Activated naive CD4-positive, alpha-beta T cell treated with anti-CD3 and anti-CD28 coated beads, Interleukin-2, amount 50 U/mL, for 72 hours (primary cell): ENCODE measurements around the gene CDH12. TPM values are rescaled to one million over a fixed set of nuclear protein-coding genes. Genes with fewer than 3 reads are reported as not detected.

Experiments
- ATAC-seq, 2 donors: fragments of 150-1000 bp; cut with Tn5 transposase; 2 replicates each; pipeline ENCODE4 v1.10.0; 2021; ENCODE audit warnings: mild to moderate bottlenecking in 2 of 2, moderate library complexity in 2 of 2
- DNase-seq, 2 donors: peaks; one replicate each; pipeline ENCODE4 v3.0.0; 2021 to 2022; ENCODE audit warnings: low spot score in 2 of 2
- H3K27ac Mint-ChIP-seq, 2 donors: one replicate each; pipeline ENCODE4 v1.8.0; 2022; ENCODE audit warnings: mild to moderate bottlenecking in 2 of 2, mixed read lengths in 2 of 2
- H3K36me3 Mint-ChIP-seq, 2 donors: one replicate each; pipeline ENCODE4 v1.8.0; 2022; ENCODE audit warnings: mixed read lengths in 2 of 2
- H3K9me3 Mint-ChIP-seq, 2 donors: one replicate each; pipeline ENCODE4 v1.8.0; 2022; ENCODE audit warnings: mixed read lengths in 2 of 2
- total RNA-seq, 2 donors: library from RNA; stranded (reverse); gene quantifications; one replicate each; pipeline ENCODE4 v1.2.3, GENCODE V29; 2022

The CDH12 gene
- total RNA-seq, 2 donors from 2014 or later, result not detected

DNA sequence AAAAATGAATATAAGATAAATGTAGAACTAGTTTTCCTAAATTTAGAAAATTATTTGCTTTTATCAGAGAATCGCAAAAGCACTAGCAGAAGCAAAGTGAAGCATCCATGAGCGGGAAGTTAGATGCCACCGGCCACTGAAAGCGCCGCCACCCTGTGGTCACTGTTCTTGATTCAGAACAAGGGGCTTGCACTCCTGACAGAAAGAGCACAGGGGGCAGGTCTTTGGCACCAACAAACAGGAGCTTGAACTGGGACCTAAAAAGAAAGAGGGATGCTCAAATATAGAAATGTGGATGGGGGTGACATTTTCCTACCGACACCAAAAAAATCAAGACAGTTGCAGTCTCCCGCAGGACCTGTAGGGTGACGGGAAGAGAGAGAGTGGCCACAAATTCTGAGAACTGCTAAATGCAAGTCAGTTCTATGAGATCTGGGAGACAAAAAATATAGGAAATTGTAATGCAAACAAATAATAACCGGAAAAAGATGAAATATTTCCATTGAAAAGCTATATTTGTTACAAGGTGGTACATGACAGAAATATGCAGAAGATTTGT lies 144.3 kb downstream of the CDH12 start:
- DNase-seq (no peak), ATAC-seq (no peak)
- Mint-ChIP-seq H3K27ac (no peak overlapping the region), H3K36me3 (no peaks in the 10 kb centered on the region), H3K9me3 (peaks cover 5 to 6% of the 10 kb centered on the region in 2 donors)

DNA sequence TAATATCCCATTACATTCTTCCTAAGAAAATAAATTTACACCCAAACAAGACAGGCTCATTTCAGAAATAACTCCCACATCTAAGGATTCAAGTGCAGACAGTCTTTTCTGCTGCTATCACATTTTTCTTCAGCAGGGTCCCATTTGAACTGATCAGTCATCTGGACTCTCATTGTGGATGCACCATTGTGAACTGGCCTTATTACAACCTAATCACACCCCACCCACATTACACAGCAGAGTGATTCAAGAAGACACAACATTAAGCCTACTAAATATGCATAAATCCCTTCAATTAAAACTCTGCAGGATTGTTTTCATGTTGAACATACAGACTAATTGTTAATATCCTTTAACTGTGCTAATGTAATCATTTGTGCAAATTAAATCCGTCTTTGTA lies 146.2 kb downstream of the CDH12 start:
- Mint-ChIP-seq H3K9me3 (peaks cover 5% of the 10 kb centered on the region in 2 donors), H3K27ac (no peak overlapping the region), H3K36me3 (no peaks in the 10 kb centered on the region)
- DNase-seq (no peak), ATAC-seq (no peak)

DNA sequence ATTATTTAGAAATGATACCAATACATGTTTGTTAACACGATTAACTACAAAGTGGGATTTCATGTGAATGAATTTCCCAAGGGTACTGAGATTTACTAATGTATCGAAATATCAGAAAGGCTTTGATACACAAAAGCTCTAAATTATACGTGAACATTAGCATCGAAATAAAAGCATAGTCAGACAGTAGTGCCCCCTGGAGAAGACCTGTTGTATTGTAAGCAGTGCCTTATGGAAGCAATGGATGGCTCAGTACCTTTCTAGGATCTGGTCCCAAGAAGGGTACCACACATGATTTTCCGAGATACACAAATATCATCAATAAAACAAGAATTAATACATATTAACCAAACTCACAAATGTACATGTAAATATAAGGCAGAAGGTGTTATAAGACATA lies 153.8 kb downstream of the CDH12 start:
- H3K27ac Mint-ChIP-seq, result no peak overlapping the region
- ATAC-seq (no peak), DNase-seq (no peak)
- H3K36me3 Mint-ChIP-seq, result no peaks in the 10 kb centered on the region
- no peaks in the 10 kb centered on the region for H3K9me3 Mint-ChIP-seq

DNA sequence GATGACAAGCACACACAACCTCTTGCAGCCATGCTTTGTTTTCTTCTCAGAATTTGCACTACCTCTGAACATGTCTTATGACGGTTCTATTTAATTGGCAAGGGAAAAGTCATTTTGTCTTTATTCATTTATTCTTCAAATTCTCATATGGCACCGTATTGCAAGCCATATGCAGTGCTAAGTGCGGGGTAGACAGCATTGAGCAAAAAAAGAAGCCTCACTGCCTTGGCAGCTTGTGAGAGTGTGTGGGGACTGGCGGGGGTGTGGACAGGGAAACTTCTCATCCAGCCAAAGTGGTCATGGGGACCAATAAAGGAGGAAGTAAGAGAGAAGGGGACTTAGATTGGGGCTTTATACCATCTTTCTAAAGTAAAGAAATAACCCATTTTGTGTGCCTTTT lies 160.0 kb downstream of the CDH12 start:
- DNase-seq (no peak), ATAC-seq (no peak)
- no peak overlapping the region for H3K27ac Mint-ChIP-seq
- peaks cover 0 to 12% of the 10 kb centered on the region in 2 donors for H3K9me3 Mint-ChIP-seq
- no peaks in the 10 kb centered on the region for H3K36me3 Mint-ChIP-seq

DNA sequence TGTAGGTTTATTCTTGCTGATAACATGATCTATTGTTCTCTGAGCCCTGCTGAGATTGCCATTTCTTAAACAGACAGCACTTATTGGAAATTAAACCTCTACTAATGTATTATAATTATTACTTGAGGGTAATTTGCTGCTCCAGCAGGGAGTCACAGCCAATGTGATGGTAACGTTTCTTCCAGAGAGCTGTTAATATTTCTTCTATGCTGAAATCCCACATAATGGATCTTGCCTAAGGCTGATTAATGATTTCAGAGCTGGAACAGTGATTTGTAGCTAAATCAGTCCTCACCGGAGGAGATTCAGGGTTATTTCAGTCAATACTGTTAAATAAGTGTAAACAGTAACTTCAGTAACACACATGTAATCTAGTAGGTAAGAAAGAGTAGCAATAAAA lies 170.1 kb downstream of the CDH12 start:
- no peak for ATAC-seq
- Mint-ChIP-seq H3K36me3 (no peaks in the 10 kb centered on the region), H3K9me3 (peaks cover 5 to 7% of the 10 kb centered on the region in 2 donors), H3K27ac (no peak overlapping the region)
- DNase-seq, result no peak

DNA sequence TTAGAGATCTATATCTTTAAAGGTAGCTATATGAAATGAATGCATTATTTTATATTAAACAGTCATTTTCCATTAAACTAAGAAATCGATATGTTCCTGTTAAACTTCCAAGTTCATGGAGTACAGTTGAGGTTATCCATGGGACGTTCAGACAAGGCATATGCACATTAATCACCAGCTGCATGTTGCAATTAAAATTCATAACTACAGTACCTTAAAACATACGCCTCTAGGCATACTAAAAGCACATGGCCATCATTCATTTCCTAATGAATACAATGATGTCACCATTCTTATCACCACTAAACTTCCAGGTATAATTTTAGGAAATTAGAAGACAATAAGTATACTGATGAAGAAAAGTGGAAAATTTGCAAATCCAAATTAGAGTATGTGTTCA lies 174.3 kb downstream of the CDH12 start:
- Mint-ChIP-seq H3K9me3 (peaks cover 5 to 15% of the 10 kb centered on the region in 2 donors), H3K36me3 (no peaks in the 10 kb centered on the region)

DNA sequence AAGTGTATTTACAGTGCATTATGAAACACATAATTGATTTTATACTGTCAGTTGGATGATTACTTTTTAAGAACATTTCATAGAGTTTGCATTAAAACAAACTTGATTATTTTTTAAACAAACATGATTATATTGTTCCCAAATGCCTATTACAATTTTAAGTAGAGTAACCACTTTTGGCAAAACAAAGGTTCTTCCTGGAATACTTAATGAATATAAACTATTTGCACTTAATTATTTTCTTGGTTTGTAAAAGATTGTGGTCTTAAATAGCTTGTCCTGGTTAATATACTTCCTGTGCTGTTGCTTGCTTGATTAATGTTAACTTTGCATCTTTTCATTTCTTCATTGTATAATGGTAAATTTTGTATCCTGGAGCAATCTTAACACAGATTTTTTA lies 180.0 kb downstream of the CDH12 start:
- ATAC-seq (no peak), DNase-seq (no peak)
- peaks cover 12 to 28% of the 10 kb centered on the region in 2 donors for H3K9me3 Mint-ChIP-seq
- H3K27ac Mint-ChIP-seq, result no peak overlapping the region
- H3K36me3 Mint-ChIP-seq, result no peaks in the 10 kb centered on the region

More for the DNA sequence above, 174.3 kb downstream of the CDH12 start:
- ATAC-seq, result no peak
- H3K27ac Mint-ChIP-seq, result no peak overlapping the region
- DNase-seq, result no peak

DNA sequence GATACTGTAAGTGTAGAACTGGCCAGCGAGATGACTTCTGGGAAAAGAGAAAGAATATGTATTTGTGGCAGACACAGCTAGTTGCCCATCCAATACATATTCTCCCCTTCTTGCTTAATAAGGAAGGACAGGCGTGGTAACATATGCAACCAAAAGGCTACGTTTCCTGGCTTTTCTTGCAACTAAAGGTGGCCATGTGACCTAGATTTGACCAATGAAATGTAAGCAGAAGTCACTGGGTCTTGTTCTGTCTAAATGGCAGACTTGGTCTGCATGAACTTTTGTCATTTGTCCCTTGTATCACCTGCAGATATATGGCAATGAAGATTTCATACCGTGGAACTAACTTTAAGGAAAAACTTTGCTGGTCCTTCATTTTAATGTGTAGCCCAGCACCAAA lies 183.8 kb downstream of the CDH12 start:
- Mint-ChIP-seq H3K36me3 (no peaks in the 10 kb centered on the region), H3K27ac (no peak overlapping the region), H3K9me3 (peaks cover 23 to 27% of the 10 kb centered on the region in 2 donors)
- DNase-seq (no peak), ATAC-seq (no peak)

DNA sequence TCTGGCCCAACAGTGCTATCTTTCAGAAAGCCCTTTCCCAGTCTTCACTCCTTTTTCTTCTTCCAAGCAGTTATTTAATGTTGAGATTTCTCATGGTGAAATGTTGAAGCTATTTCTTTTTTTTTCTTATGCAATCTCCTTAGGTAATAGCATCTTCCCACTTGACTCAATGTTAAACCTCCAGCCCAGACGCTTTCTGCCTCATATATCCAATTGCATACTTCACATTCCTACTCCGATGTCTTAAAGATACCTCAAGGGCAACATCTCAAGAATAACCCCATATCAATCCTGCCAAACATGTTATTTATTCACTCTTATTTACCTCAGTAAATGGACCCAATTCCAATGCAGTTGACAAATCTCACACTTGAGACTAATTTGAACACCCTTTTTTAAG lies 187.3 kb downstream of the CDH12 start:
- H3K27ac Mint-ChIP-seq, result no peak overlapping the region
- no peak for ATAC-seq

DNA sequence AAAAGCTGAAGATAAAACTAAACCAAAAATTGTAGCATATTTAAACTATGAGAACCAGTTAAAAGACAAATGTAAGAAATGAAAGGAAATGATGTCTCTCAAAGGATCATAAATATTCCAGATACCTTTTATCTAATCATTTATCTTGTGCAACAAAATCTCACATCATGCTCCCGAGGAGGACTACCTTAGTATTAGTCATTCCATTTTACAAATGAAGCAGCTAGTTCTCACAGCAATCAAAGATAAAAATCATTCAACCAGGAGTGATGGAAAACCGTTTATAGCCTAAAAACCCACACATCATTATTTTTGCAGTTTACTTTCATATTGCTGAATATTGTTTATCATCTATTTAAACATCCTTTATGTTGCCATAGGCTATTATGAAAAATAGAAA lies 190.0 kb downstream of the CDH12 start:
- H3K9me3 Mint-ChIP-seq, result peaks cover 17 to 21% of the 10 kb centered on the region in 2 donors
- ATAC-seq, result no peak
- no peaks in the 10 kb centered on the region for H3K36me3 Mint-ChIP-seq
- no peak overlapping the region for H3K27ac Mint-ChIP-seq
- no peak for DNase-seq

More for the DNA sequence above, 187.3 kb downstream of the CDH12 start:
- no peak for DNase-seq
- H3K36me3 Mint-ChIP-seq, result no peaks in the 10 kb centered on the region
- H3K9me3 Mint-ChIP-seq, result peaks cover 24 to 26% of the 10 kb centered on the region in 2 donors

DNA sequence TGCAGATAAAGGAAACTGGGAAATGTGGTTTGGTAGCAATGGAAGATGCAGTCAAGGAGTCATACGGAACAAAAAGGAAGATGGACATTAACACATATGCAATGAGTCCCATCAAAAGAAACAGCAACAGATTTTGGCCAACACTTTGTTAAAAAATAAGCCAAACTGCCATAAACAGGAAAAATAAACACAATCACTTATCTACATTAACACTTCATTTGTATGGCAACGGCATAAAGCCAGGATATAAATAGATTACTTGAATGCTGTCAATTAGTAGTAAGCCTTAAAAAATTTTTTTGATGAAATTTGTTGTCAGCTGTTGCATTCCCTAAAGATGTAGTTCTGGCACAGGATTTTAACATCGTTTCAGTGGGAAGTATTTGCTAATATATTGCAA lies 190.8 kb downstream of the CDH12 start:
- Mint-ChIP-seq H3K9me3 (peaks cover 17 to 21% of the 10 kb centered on the region in 2 donors), H3K27ac (no peak overlapping the region), H3K36me3 (no peaks in the 10 kb centered on the region)
- ATAC-seq (no peak), DNase-seq (no peak)

DNA sequence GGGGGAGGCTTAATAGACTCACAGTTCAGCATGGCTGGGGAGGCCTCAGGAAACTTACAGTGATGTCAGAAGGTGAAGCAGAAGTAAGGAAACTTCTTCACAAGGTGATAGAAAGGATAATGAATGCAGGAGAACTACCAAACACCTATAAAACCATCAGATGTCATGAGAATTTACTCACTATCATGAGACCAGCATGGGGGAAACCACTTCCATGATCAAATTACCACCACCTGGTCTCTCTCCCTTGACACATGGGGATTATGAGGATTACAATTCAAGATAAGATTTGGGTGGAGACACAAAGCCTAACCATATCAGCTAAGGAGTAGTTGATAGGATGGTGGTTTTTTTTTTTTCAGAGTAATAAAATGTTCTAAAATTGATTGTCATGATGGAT lies 201.8 kb downstream of the CDH12 start:
- Mint-ChIP-seq H3K9me3 (peaks cover 24 to 27% of the 10 kb centered on the region in 2 donors), H3K27ac (no peak overlapping the region), H3K36me3 (no peaks in the 10 kb centered on the region)
- no peak for ATAC-seq
- no peak for DNase-seq

DNA sequence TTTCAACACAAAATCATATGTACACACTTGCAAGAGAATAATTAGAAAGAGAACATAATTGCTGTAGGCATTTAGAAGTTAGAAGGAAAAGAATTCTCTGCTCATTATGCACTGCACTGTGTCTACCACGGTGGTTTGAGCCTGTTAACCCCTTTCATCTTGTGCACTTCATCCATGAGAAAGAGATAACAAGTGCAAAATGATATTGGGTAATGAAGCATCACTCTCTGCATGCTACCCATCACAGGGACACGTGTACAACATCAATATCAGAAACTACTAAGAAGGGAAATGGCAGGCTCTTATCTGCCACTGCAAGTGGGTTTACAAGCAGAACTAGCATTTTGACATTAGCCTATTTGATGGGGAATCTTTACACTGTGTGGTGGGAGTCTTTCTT lies 202.6 kb downstream of the CDH12 start:
- DNase-seq (no peak), ATAC-seq (no peak)
- Mint-ChIP-seq H3K9me3 (peaks cover 24 to 27% of the 10 kb centered on the region in 2 donors), H3K27ac (no peak overlapping the region), H3K36me3 (no peaks in the 10 kb centered on the region)

DNA sequence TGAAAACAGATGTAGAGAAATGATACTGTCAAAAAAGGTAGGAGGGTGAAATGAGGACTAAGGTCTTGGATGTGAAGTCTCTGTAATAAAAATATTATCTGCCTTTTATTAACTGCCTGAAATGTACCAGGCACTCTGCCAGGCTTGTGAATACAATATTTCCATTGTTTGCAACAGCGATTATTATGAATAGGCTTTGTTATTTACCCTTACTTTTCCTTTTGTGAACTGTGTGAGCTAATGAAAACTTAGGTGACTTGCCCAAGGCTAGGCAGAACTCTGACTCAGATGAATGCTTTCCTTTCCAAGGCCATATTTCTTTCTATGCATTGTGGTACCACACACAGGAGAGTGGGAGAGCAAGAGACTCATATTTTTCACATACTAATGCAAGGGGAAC lies 204.1 kb downstream of the CDH12 start:
- Mint-ChIP-seq H3K9me3 (peaks cover 18 to 23% of the 10 kb centered on the region in 2 donors), H3K27ac (no peak overlapping the region), H3K36me3 (no peaks in the 10 kb centered on the region)
- DNase-seq (no peak), ATAC-seq (no peak)

DNA sequence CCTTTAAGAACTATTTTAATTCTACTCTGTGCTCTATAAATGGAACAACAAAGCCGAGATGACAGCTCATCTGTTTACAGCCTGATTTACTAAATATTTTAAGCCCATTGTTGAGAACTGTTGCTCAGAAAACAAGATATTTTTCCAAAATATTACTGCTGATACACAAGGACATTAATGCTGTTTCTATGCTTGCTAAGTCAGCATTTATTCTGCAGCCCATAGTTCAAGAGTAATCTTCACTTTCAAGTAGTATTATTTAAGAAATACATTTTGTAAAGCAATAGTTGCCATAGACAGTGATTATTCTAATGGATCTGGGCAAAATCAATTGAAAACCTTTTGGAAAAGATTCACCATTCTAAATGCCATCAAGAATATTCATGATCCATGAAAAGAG lies 208.3 kb downstream of the CDH12 start:
- H3K36me3 Mint-ChIP-seq, result no peaks in the 10 kb centered on the region
- H3K27ac Mint-ChIP-seq, result no peak overlapping the region
- ATAC-seq (no peak), DNase-seq (no peak)
- peaks cover 17 to 20% of the 10 kb centered on the region in 2 donors for H3K9me3 Mint-ChIP-seq

DNA sequence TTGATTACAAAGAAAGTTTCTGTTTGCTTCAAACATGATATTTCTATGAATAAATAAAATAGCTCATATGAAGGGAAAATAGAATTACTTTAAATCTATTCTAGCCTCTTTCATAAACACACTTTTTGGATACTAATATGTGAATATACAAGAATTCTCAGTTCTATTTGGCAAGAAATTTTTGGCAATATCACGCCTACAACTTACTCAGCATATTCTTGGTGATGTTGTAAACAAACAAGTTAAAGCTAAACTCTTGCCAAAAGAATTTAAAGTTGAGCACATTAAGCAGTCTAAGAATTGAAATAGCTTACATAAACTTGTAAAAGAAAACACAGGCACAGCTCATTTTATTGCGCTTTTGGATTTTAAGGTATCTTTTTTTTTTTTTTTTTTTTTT lies 209.8 kb downstream of the CDH12 start:
- DNase-seq, result no peak
- Mint-ChIP-seq H3K36me3 (no peaks in the 10 kb centered on the region), H3K27ac (no peak overlapping the region), H3K9me3 (peaks cover 16 to 21% of the 10 kb centered on the region in 2 donors)
- no peak for ATAC-seq

DNA sequence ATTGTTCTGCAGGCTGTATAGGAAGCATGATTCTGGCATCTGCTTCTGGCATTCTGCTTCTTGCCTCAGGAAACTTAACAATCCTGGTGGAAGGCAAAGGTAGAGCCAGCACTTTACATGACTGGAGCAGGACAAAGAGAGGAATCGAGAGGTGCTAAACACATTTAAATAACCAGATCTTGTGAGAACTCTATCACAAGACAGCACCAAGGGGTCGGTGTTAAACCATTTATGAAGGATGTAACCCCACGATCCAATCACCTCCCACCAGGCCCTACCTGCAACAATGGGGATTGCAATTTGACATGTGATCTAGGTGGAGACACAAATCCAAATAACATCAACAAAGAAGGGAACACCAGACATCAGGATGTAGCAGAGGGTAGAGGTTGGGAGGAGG lies 221.5 kb downstream of the CDH12 start:
- H3K9me3 Mint-ChIP-seq, result peaks cover 20 to 33% of the 10 kb centered on the region in 2 donors
- H3K27ac Mint-ChIP-seq, result no peak overlapping the region
- DNase-seq (no peak), ATAC-seq (no peak)
- H3K36me3 Mint-ChIP-seq, result no peaks in the 10 kb centered on the region

DNA sequence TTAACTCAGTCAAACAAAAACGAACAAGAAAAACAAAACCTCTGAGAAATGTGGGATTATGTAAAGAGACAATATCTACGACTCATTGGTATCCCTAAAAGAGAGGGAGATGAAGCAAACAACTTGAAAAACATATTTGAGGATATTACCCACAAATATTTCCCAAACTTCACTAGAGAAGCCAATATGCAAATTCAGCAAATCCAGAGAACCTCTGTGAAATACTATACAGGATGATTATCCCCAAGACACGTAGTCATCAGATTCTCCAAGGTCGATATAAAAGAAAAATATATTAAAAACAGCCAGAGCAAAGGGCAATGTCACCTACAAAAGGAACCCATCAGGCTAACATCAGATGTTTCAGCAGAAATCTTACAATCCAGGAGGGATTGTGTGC lies 226.1 kb downstream of the CDH12 start:
- no peak for DNase-seq
- H3K36me3 Mint-ChIP-seq, result peaks cover 0 to 9% of the 10 kb centered on the region in 2 donors
- ATAC-seq, result no peak
- peaks cover 39 to 41% of the 10 kb centered on the region in 2 donors for H3K9me3 Mint-ChIP-seq
- H3K27ac Mint-ChIP-seq, result no peak overlapping the region

DNA sequence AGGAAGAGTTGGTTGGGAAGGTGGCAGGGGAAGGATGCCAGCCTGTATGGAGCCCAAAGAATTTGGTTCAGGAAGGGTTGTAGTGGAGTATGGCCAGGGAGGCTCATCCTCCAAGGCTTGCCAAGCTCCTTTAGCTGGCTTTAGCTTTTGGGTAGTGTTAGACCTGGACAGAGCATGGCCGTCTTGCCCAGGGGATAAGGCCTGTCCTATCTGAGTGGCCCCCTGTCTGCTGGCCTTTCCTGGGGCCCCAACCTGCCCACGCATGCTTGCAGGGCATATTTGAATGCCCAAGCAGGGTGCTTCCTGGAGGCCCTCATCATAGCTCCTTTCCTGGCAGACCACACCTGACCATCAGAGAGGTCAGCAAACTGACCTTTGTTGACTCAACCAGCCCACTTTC lies 227.7 kb downstream of the CDH12 start:
- H3K36me3 Mint-ChIP-seq, result peaks cover 0 to 9% of the 10 kb centered on the region in 2 donors
- H3K27ac Mint-ChIP-seq, result no peak overlapping the region
- ATAC-seq (no peak), DNase-seq (no peak)
- H3K9me3 Mint-ChIP-seq, result peaks cover 33 to 42% of the 10 kb centered on the region in 2 donors
